ENCODE results near the gene ATAD2B. TPM values are rescaled to one million over a fixed set of nuclear protein-coding genes. Genes with fewer than 3 reads are reported as not detected.

ATAD2B gene
- total RNA-seq, 1 experiment from 2014 or later, result 10.2 TPM

GRCh38 chr2:23837871-23838270, 89.1 kb downstream of the ATAD2B start:
- DNase-seq (ENCODE audit: low spot score), result no peak

GRCh38 chr2:23836971-23837565, 89.9 kb downstream of the ATAD2B start:
- no peak for DNase-seq (ENCODE audit: low spot score)

GRCh38 chr2:23836505-23836904, 90.4 kb downstream of the ATAD2B start:
- DNase-seq (ENCODE audit: low spot score), result no peak

- DNase-seq (ENCODE audit: low spot score), result no peak
Measured at GRCh38 chr2:23835988-23836387, 90.9 kb downstream of the ATAD2B start.

- no peak for DNase-seq (ENCODE audit: low spot score)
Measured at GRCh38 chr2:23835423-23835822, 91.5 kb downstream of the ATAD2B start.

GRCh38 chr2:23828986-23829385, 97.9 kb downstream of the ATAD2B start:
- no peak for DNase-seq (ENCODE audit: low spot score)

GRCh38 chr2:23828256-23828980, 98.5 kb downstream of the ATAD2B start:
- no peak for DNase-seq (ENCODE audit: low spot score)

- no peak for DNase-seq (ENCODE audit: low spot score)
Measured at GRCh38 chr2:23827287-23827686, 99.6 kb downstream of the ATAD2B start.

- DNase-seq (ENCODE audit: low spot score), result no peak
Measured at GRCh38 chr2:23826771-23827170, 100.2 kb downstream of the ATAD2B start.

GRCh38 chr2:23826040-23826439, 100.9 kb downstream of the ATAD2B start:
- DNase-seq (ENCODE audit: low spot score), result no peak

- DNase-seq (ENCODE audit: low spot score), result peak; percentile 74
Measured at GRCh38 chr2:23824777-23825212, 102.1 kb downstream of the ATAD2B start.

- no peak for DNase-seq (ENCODE audit: low spot score)
Measured at GRCh38 chr2:23823863-23824262, 103.1 kb downstream of the ATAD2B start.

GRCh38 chr2:23814963-23815362, 112.0 kb downstream of the ATAD2B start:
- no peak for DNase-seq (ENCODE audit: low spot score)

- no peak for DNase-seq (ENCODE audit: low spot score)
Measured at GRCh38 chr2:23813438-23813837, 113.5 kb downstream of the ATAD2B start.

- no peak for DNase-seq (ENCODE audit: low spot score)
Measured at GRCh38 chr2:23809150-23809549, 117.8 kb downstream of the ATAD2B start.

GRCh38 chr2:23806665-23807249, 120.2 kb downstream of the ATAD2B start:
- no peak for DNase-seq (ENCODE audit: low spot score)

GRCh38 chr2:23806201-23806600, 120.7 kb downstream of the ATAD2B start:
- no peak for DNase-seq (ENCODE audit: low spot score)

GRCh38 chr2:23803965-23804542, 122.9 kb downstream of the ATAD2B start:
- peak; percentile 46 for DNase-seq (ENCODE audit: low spot score)

- no peak for DNase-seq (ENCODE audit: low spot score)
Measured at GRCh38 chr2:23803264-23803964, 123.5 kb downstream of the ATAD2B start.

- no peak for DNase-seq (ENCODE audit: low spot score)
Measured at GRCh38 chr2:23801396-23801795, 125.5 kb downstream of the ATAD2B start.

GRCh38 chr2:23794234-23794633, 132.7 kb downstream of the ATAD2B start:
- no peak for DNase-seq (ENCODE audit: low spot score)

GRCh38 chr2:23793476-23793875, 133.4 kb downstream of the ATAD2B start:
- DNase-seq (ENCODE audit: low spot score), result no peak

All from HT-29 (cell line).